NCI-H1417 treated with DMSO at 0.1 percent for 48 hours (cell line): Measurements from ENCODE around the gene MRNIP.
A peak's percentile ranks its signal among the peaks of the same experiment; 100 is the strongest.

Experiments used
- DNase-seq: peaks from one replicate; lab custom pipeline; 2025; lab: John Stamatoyannopoulos, UW

The MRNIP gene

GRCh38 chr5:179803651-179804554 lies 54.7 kb downstream of the MRNIP start:
- no peak for DNase-seq

DNA sequence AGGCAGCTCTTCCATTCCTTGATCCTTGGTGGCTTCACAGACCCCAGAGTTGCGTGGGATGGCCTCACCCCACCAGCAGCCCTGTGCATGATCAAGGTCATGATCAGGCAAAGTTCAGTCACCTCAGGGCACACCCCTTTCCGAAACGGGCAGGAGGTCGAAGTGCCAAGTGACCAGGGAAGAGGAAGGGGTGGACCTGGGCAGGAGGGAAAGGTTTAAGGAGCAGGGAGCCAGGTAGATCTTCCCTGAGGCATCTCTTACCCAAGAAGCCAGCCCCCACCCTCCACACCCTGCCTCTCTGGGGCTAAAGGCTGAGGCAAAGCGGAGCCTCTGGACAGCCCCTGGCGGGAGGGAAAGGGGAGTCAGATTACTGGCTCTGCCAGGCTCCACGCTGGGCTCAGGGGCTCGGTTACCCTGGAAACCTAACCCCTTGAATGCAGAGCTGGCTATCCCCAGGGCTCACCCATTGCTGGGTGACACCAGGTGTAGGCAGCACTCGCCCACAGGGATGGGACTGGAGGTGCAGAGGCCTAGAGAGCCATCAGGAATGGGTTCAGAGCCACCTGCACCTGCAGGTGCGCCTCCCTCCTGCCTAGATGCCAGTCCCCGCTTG lies 55.6 kb downstream of the MRNIP start:
- DNase-seq: peak; percentile 48

DNA sequence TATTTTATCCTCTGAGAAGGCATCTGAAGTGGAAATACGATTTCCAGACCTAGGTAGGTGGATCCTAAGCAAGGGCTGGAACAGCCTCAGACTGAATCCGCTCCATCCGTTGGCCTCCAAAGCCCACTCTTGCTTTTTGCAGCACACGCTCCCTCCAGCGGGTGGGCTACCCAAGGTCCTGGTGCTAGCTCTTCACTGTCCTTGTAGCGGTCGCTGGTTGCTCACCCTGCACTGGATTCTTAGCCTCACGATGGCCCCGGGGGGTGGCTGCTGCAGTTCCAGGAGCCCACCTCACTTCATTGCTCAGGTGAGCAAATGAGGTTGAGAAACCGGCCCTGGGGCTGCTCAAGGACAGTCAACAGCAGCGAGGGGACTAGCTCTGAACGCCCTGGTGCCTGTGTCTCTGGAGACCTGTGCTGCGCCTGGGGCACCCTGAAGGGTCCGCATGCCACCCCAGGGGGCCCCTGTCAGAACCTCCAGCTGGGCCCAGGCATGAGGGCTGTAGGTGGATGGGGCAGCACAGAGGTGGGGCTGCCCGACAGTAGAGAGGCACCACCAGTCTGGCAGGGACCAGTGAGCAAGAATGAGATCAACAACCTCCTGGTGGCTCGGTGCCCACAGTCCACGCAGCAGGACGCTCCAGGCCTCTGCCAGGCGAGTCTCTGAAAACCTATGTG lies 56.3 kb downstream of the MRNIP start:
- no peak for DNase-seq

DNA sequence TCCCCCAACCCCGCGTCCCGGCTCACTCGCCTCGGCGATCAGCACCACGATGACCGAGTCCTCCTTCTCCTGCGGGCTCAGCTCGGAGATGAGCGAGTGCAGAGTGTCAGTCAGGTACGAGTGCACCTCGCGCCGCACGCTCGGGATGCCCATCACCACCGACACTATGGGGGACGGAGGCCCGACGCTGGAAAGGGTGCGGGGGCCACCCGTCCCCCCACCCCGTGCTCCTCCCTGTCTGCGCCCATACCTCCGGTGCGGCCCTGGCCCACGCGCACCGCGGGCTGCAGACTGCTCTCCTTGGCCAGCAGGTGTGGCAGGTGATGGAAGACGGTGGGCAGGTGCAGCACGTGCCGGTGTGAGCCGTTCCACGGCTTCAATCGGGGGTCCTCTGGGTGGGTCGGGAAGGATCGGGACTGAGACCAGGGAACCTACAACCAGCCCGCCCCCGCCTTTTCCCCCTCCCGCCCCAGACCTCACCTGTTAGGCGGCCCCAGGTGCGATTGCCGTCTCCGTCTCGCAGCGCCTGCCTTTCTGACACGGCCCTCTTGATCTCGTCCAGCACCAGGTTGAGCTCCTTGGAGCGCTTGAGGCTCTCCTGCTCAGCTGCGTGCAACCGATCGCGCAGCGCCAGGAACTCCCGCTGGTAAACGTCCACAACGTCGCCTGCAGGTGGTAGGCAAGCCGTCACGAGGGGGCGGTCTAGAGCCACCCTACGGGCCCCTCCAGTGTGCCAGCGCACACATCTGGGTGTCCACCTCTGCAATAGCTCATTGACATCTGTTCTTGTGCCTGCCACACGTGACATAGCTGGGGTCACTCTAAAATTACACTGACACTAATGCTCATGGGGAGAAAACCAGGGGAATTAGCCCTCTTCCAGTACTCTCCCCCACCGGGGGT lies 57.1 kb downstream of the MRNIP start:
- no peak for DNase-seq

DNA sequence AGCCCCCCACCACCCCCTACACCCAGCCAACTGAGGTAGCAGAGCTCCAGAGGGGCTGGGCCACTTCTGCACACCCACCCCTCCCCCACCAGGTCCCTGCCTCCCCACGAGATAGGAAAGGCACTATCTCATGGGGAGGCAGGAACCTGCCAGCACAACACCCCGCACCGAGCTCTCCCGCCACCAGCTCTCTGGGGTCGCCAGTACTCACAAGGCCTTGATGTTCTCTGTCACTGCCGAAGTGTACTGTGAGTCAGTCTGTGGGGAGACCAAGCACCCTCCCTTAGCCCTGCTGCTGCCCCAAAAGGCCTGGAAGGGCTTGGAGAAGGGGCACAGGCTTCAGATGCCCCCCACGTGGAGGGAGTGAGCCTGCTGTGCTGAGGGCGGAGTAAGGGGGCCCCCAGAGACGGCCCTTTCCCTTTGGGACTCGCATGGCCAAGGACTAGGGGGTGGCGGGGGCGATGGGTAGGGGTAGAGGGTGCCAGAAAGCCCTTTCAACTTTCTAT lies 57.9 kb downstream of the MRNIP start:
- DNase-seq: no peak

DNA sequence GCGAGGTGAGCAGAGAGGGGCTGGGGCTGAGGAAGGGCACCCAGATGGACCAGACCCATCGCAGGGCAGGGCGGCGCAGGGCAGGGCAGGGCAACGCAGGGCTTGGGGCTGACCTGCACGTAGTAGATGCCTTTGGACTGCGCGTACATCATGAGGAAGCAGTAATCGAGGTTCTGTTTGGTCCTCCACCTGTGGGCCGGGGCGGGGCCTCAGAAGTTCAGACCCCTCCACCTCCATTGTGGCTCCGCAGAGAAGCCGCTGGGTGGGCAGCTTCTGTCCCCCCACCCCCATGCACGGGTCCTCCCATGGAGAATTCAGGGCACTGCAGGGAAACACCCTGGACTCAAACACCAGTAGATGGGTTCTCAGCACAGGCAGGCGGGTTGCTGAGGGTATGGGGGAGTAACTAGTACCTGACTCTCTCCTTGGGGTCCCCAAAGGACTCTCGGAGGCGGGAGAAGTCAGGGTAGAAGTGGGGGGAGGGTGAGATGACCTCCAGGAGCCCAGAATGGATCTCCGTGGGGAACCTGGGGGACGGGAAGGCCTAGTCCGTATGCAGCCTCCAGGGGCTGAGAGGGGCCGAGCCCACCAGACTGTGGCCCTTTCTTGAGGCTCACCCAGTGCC lies 58.4 kb downstream of the MRNIP start:
- no peak for DNase-seq

- DNase-seq: no peak
These were observed 59.0 kb downstream of the MRNIP start for GRCh38 chr5:179799644-179799973.

- DNase-seq: no peak
These were observed 59.6 kb downstream of the MRNIP start for GRCh38 chr5:179798771-179799643.

DNA sequence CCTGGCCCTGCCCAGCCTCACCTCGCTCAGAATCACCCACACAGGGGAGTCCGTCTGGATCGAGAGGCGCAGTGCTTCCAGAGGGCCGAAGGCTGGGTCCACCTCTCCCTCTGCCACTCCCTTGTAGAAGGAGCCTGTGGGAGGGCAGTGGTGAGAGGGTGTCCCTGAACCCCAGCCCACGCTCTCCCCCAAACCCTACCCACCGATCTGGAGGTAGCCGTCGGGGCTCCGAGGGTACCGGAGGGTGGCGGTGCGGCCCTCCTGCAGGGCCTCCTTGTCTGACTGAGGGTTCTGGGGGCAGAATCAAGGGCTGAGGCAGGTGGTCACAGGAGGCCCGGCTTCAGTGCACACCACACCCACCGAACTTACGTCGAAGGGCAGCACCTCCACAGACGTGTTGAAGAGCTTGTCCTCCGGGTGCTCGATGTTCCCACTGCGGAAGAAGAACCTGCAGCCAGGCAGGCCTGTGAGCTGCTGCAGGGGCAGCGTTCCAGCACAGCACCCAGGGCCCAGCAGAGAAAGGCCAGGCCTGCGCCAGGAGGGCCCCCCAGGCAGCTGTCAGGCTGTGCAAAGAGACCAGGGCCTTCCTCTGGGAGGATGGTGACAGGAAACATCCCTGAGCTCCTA lies 60.4 kb downstream of the MRNIP start:
- DNase-seq: no peak

DNA sequence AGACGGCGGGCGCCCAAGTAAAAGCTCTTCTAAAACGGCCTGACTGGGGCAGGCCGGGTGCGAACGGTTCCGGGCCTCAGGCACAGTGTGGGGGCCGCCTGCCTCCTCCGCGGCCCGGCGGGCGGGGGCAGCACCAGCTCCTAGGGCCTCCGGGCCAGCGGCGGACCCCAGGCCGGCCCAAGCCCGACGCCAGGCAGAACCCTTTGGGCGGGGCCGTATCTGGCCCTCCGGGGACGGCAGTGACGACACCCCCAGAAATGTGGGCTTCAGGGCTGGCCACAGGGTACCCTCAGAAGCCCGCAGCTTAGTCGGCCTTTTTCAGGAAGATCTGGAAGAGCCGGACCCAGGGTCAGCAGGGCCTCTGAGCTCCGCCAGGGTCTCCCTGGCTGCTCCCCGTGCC lies 60.9 kb downstream of the MRNIP start:
- DNase-seq: no peak

GRCh38 chr5:179796877-179797608 lies 61.6 kb downstream of the MRNIP start:
- no peak for DNase-seq

DNA sequence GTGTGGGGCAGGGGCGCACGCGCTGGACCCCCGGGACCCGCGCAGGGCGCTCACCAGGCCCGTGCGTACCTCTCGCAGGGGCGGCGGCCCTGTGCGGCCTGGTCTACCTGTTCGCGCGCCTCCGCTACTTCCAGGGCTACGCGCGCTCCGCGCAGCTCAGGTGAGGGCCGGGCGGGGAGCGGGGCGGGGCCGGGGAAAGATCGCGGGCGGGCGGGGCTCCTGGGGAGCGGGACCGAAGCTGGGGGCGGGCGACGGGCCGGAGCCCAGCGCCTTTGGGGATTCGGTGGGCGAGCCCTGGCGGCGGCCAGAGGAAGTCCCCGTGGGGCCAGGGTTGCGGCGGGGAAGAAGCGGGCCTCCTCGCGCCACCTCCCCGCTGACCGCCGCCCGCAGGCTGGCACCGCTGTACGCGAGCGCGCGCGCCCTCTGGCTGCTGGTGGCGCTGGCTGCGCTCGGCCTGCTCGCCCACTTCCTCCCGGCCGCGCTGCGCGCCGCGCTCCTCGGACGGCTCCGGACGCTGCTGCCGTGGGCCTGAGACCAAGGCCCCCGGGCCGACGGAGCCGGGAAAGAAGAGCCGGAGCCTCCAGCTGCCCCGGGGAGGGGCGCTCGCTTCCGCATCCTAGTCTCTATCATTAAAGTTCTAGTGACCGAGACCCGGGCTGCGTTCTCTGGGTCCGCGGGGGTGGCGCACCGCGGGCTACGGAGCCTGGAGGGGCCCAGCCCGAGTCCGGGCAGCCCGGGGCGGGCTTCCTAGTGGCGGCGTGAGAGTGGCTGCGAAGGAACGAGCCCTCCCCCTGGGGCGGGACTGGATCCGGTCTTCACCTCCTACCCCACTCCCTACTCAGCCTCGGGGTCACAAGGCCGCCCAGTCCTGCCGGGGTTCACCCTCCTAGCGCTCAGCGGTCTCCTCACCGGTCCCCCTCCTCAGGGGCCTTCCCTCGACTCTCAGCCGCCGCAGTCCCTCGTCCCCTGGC lies 62.5 kb downstream of the MRNIP start:
- no peak for DNase-seq

DNA sequence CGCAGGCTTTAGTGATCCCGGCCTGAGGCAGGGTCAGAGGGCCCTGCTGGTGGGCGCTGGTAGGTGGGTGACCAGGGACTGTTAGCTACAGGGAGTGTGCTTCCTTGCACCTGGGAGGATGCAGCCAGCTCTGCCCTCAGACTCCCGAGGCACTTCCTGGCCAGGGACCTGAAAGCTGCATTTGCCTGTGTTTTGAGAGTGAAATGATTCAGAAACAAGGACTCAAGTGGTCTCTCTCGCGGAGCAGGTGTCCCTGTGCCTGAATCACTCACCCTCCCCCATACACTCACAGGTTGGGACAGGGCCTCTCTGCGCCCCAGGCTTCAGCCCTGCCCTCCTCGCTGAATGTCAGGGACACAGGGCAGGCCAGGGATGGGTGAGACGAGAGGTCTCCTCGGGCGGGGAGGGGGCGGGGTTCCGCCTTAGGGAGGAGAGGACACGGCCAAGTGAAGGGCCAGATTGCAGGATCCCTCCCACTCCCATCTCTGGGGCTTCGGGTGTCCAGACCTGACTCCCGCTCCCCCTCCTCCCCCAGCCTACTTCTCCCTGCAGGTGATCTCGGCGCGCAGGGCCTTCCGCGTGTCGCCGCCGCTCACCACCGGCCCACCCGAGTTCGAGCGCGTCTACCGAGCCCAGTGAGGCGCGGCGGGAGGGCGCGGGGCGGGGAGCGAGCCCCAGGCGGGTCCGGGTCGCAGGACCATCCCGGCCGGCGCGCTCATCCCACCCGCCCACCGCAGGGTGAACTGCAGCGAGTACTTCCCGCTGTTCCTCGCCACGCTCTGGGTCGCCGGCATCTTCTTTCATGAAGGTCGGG lies 63.4 kb downstream of the MRNIP start:
- DNase-seq: no peak

GRCh38 chr5:179794575-179794974 lies 64.0 kb downstream of the MRNIP start:
- DNase-seq: no peak

DNA sequence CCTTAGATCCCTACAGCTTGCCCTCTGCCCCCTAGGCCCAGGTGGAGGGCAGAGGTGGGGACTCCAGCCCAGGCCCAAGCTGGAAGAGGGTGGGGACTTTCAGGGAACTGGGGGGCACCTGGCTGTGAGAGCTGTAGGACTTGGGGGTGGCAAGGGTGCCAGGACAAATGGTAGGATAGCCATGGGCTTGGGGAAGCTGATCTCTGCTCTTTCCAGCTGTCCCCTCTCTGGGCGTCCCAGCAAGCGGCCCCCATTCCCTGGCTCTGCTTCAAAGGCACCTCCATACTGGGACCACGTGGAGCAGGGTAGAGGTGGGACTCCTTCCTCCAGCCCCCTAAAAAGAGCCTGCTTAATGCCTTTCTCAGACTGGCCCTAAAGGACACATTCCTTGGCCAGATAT lies 64.4 kb downstream of the MRNIP start:
- DNase-seq: no peak

GRCh38 chr5:179793468-179794139 lies 65.0 kb downstream of the MRNIP start, which contains the start of gene LTC4S:
LTC4S (plus strand) TSS chr5:179793986; CDS start chr5:179794081, 95 bp downstream.
- no peak for DNase-seq
